AG04449 (cell line): Measurements from ENCODE around the gene MYRF.

Source experiments
- CTCF ChIA-PET: fragments of 350-600 bp; formaldehyde crosslinking; extraction: SDS; loops from one replicate; lab custom pipeline; 2021; ENCODE audit warnings: antibody characterized with exemption; lab: Yijun Ruan, JAX
- POLR2A ChIA-PET: fragments of 400-600, 350-600 bp; formaldehyde crosslinking; extraction: SDS; loops from one replicate; lab custom pipeline; 2020; ENCODE audit warnings: antibody characterized with exemption, inconsistent platforms; lab: Yijun Ruan, JAX
- DNase-seq: peaks from one replicate; pipeline ENCODE4 v3.0.0-alpha.2; 2010; ENCODE audit warnings: low read depth, low spot score
- H3K4me3 ChIP-seq: 2 replicates; pipeline ENCODE4 v1.5.1; 2011; ENCODE audit warnings: low read depth, mild to moderate bottlenecking, control low read depth, low read length
- CTCF ChIP-seq: IDR thresholded peaks from one replicate; pipeline ENCODE4 v1.5.1; 2011; ENCODE audit warnings: mild to moderate bottlenecking, moderate library complexity, low read length, control low read depth, inconsistent platforms; ENCODE audit not compliant: insufficient read depth; ENCODE audit errors: missing control alignments

The MYRF gene

GRCh38 chr11:61771195-61771894, 18.9 kb downstream of the MYRF start:
- no peak for DNase-seq
- ChIA-PET CTCF (interaction anchor here (1.5 to 12.8 kb wide), 2 partner anchors 23 to 38 kb away, joined by 6 to 97 read pairs; no protein-coding TSS in a partner anchor), POLR2A (no interaction called here)
- no peak for TF ChIP-seq CTCF
- no peak overlapping the region for H3K4me3 ChIP-seq

GRCh38 chr11:61771985-61772455, 19.6 kb downstream of the MYRF start:
- DNase-seq: no peak
- CTCF ChIA-PET: interaction anchor here (1.0 to 12.8 kb wide), 4 partner anchors 10 to 39 kb away, joined by 3 to 97 read pairs (median 4); no protein-coding TSS in a partner anchor
- POLR2A ChIA-PET: no interaction called here
- TF ChIP-seq CTCF: no peak
- no peak overlapping the region for H3K4me3 ChIP-seq

GRCh38 chr11:61773356-61773755, 20.9 kb downstream of the MYRF start:
- POLR2A ChIA-PET: no interaction called here
- no peak for TF ChIP-seq CTCF
- CTCF ChIA-PET: interaction anchor here (12.8 kb wide), 1 partner anchor 25 kb away, joined by 97 read pairs; no protein-coding TSS in a partner anchor

GRCh38 chr11:61773809-61774208, 21.4 kb downstream of the MYRF start:
- no peak for TF ChIP-seq CTCF
- DNase-seq: no peak
- ChIA-PET CTCF (interaction anchor here (1.0 to 2.4 kb wide), 2 partner anchors 24 to 334 kb away, joined by 3 to 14 read pairs; no protein-coding TSS in a partner anchor), POLR2A (no interaction called here)
- no peak overlapping the region for H3K4me3 ChIP-seq

More at GRCh38 chr11:61773356-61773755, 20.9 kb downstream of the MYRF start:
- DNase-seq: no peak
- no peak overlapping the region for H3K4me3 ChIP-seq

GRCh38 chr11:61774411-61774810, 22.0 kb downstream of the MYRF start:
- POLR2A ChIA-PET: no interaction called here
- TF ChIP-seq CTCF: no peak
- H3K4me3 ChIP-seq: no peak overlapping the region
- no peak for DNase-seq
- CTCF ChIA-PET: interaction anchor here (1.0 to 9.2 kb wide), 5 partner anchors 16 to 334 kb away, joined by 3 to 92 read pairs (median 9); partner anchors contain the start of genes FEN1, MYRF and TMEM258

- H3K4me3 ChIP-seq: no peak overlapping the region
- POLR2A ChIA-PET: no interaction called here
- no peak for TF ChIP-seq CTCF
- DNase-seq: no peak
- CTCF ChIA-PET: interaction anchor here (1.2 to 9.2 kb wide), 10 partner anchors 11 to 333 kb away, joined by 3 to 92 read pairs (median 8); partner anchors contain the start of genes FEN1, MYRF and TMEM258
Measured at GRCh38 chr11:61775106-61775505, 22.7 kb downstream of the MYRF start.
